Hepatocyte (in vitro differentiated cells): ENCODE data around the gene KLC4. TPM values are rescaled to one million over a fixed set of nuclear protein-coding genes. Genes with fewer than 3 reads are reported as not detected.
A peak's percentile ranks its signal among the peaks of the same experiment; 100 is the strongest.

Experiments used
- DNase-seq: peaks from one replicate; pipeline ENCODE4 v3.0.0-alpha.2; 2016; ENCODE audit warnings: low spot score
- H2AFZ ChIP-seq: fragments of 200-600 bp; sonication (generic); 2 replicates; pipeline ENCODE4 v1.6.0; 2016; ENCODE audit warnings: antibody characterized with exemption, mild to moderate bottlenecking
- H3K27ac ChIP-seq: fragments of 200-600 bp; sonication (generic); 2 replicates; pipeline ENCODE4 v1.5.1; 2016; ENCODE audit warnings: mild to moderate bottlenecking
- H3K27me3 ChIP-seq: fragments of 200-600 bp; sonication (generic); 2 replicates; pipeline ENCODE4 v1.6.1; 2016
- H3K36me3 ChIP-seq: fragments of 200-600 bp; sonication (generic); replicated peaks from 2 replicates; pipeline ENCODE4 v1.5.1; 2016; ENCODE audit warnings: low read depth; ENCODE audit not compliant: insufficient read depth
- H3K4me1 ChIP-seq: fragments of 200-600 bp; sonication (generic); 2 replicates; pipeline ENCODE4 v1.5.1; 2016; ENCODE audit warnings: mild to moderate bottlenecking, moderate library complexity; ENCODE audit not compliant: insufficient read depth
- H3K4me2 ChIP-seq: fragments of 200-600 bp; sonication (generic); 2 replicates; pipeline ENCODE4 v1.6.0; 2016
- H3K4me3 ChIP-seq: fragments of 200-600 bp; sonication (generic); 2 replicates; pipeline ENCODE4 v1.5.1; 2016; ENCODE audit warnings: mild to moderate bottlenecking
- H3K79me2 ChIP-seq: fragments of 200-600 bp; sonication (generic); 2 replicates; pipeline ENCODE4 v1.6.0; 2017; ENCODE audit warnings: mild to moderate bottlenecking
- H3K9me2 ChIP-seq: fragments of 200-600 bp; sonication (generic); replicated peaks from 2 replicates; pipeline ENCODE4 v1.6.0; 2017; ENCODE audit warnings: mild to moderate bottlenecking; ENCODE audit not compliant: insufficient read depth
- H3K9me3 ChIP-seq: fragments of 200-600 bp; sonication (generic); 2 replicates; pipeline ENCODE4 v1.5.1; 2016; ENCODE audit warnings: low read depth, mild to moderate bottlenecking
- H4K20me1 ChIP-seq: fragments of 200-600 bp; sonication (generic); 2 replicates; pipeline ENCODE4 v1.6.0; 2016; ENCODE audit warnings: mild to moderate bottlenecking; ENCODE audit not compliant: insufficient read depth, poor library complexity, severe bottlenecking
- EZH2 ChIP-seq: fragments of 200-600 bp; sonication (generic); IDR thresholded peaks from 2 replicates; pipeline ENCODE4 v1.6.1; 2016; ENCODE audit warnings: antibody characterized with exemption, mild to moderate bottlenecking, borderline replicate concordance
- EZH2phosphoT487 ChIP-seq: fragments of 200-600 bp; sonication (generic); IDR thresholded peaks from one replicate; pipeline ENCODE4 v1.6.1; 2018; ENCODE audit warnings: antibody characterized with exemption, mild to moderate bottlenecking, low read depth, moderate library complexity; ENCODE audit not compliant: unreplicated experiment, severe bottlenecking
- WGBS: methylation state at CpG from one replicate; pipeline ENCODE4 v1.1.6; 2016; ENCODE audit warnings: low lambda C conversion rate; ENCODE audit errors: missing lambda C conversion rate; 5-methylcytosine and 5-hydroxymethylcytosine counted together
- polyA plus RNA-seq: library from polyadenylated mRNA; unstranded; fragments of >200 nt; fragmentation: Nextera tagmentation; extraction: Ambion mirVana; gene quantifications from 2 replicates; pipeline ENCODE4 v1.2.1, GENCODE V29; 2016
- total RNA-seq: library from RNA; depleted of rRNA; stranded (reverse); fragments of >200 nt; gene quantifications from 2 replicates; pipeline ENCODE4 v1.2.3, GENCODE V29; 2014
- TF ChIP-seq, protein P1 (sequence below): fragments of 200-600 bp; sonication (generic); IDR thresholded peaks from 2 replicates; pipeline ENCODE4 v1.5.1; 2016; ENCODE audit warnings: antibody characterized with exemption, mild to moderate bottlenecking; ENCODE audit not compliant: poor library complexity

The KLC4 gene
- total and polyA plus RNA-seq, 2 experiments from 2014 or later, result 67.5 to 73.4 TPM

- Histone ChIP-seq H3K27ac (peak overlapping the region; percentile 45), H2AFZ (no peak overlapping the region), H3K27me3 (no peaks in the 10 kb centered on the region), H4K20me1 (no peaks in the 10 kb centered on the region), H3K9me3 (no peaks in the 10 kb centered on the region), H3K36me3 (no peaks in the 10 kb centered on the region), H3K9me2 (no peaks in the 10 kb centered on the region), H3K4me3 (no peak overlapping the region), H3K4me2 (peak overlapping the region; percentile 59), H3K79me2 (peaks cover 98% of the 10 kb centered on the region), H3K4me1 (peaks cover 40% of the 10 kb centered on the region)
- no peak for TF ChIP-seq EZH2
- TF ChIP-seq, protein P1, sequence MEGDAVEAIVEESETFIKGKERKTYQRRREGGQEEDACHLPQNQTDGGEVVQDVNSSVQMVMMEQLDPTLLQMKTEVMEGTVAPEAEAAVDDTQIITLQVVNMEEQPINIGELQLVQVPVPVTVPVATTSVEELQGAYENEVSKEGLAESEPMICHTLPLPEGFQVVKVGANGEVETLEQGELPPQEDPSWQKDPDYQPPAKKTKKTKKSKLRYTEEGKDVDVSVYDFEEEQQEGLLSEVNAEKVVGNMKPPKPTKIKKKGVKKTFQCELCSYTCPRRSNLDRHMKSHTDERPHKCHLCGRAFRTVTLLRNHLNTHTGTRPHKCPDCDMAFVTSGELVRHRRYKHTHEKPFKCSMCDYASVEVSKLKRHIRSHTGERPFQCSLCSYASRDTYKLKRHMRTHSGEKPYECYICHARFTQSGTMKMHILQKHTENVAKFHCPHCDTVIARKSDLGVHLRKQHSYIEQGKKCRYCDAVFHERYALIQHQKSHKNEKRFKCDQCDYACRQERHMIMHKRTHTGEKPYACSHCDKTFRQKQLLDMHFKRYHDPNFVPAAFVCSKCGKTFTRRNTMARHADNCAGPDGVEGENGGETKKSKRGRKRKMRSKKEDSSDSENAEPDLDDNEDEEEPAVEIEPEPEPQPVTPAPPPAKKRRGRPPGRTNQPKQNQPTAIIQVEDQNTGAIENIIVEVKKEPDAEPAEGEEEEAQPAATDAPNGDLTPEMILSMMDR, result no peak
- no peak for TF ChIP-seq EZH2phosphoT487
- no peak for DNase-seq
- WGBS, result 41% methylated on average over 7 of the region's 7 CpGs
These were observed 36.5 kb downstream of the KLC4 start for GRCh38 chr6:43095939-43096338.

- no peak for TF ChIP-seq EZH2phosphoT487
- no peak for TF ChIP-seq EZH2
- Histone ChIP-seq H2AFZ (no peak overlapping the region), H3K27me3 (no peaks in the 10 kb centered on the region), H3K4me2 (peak overlapping the region; percentile 59), H3K27ac (peak overlapping the region; percentile 45), H3K4me1 (peaks cover 34% of the 10 kb centered on the region), H3K36me3 (no peaks in the 10 kb centered on the region), H3K79me2 (peaks cover 98% of the 10 kb centered on the region), H3K4me3 (no peak overlapping the region), H4K20me1 (no peaks in the 10 kb centered on the region), H3K9me3 (no peaks in the 10 kb centered on the region), H3K9me2 (no peaks in the 10 kb centered on the region)
- DNase-seq, result peak; percentile 54
- WGBS, result 45% methylated on average over 8 of the region's 8 CpGs
These were observed 37.1 kb downstream of the KLC4 start for GRCh38 chr6:43096451-43097097.

DNA sequence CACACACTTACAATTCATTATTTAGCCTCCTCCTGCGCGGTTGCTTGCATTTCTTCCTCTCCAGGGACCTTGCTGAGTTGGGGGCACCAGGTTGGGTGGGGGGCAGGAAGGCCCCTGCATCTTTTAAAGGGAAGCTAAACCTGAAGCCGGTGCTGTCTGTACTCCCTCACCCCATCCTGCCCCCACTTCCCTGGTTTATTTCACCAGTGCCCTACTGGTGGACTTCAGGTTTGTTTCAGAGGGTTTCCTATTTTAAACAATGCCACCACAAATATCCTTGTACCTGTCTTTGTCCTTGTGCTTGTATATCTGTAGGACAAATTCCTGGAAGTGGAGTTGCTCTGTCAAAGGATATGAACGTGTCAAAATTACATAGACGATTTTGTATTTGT lies 37.7 kb downstream of the KLC4 start:
- no peaks in the 10 kb centered on the region for H3K9me3 ChIP-seq
- no peak overlapping the region for H2AFZ ChIP-seq
- no peaks in the 10 kb centered on the region for H3K36me3 ChIP-seq
- H3K79me2 ChIP-seq, result peaks cover 98% of the 10 kb centered on the region
- H3K27me3 ChIP-seq, result no peaks in the 10 kb centered on the region
- 58% methylated on average over 5 of the region's 5 CpGs for WGBS
- H4K20me1 ChIP-seq, result no peaks in the 10 kb centered on the region
- peak overlapping the region; percentile 32 for H3K27ac ChIP-seq
- peak overlapping the region; percentile 59 for H3K4me2 ChIP-seq
- no peak for DNase-seq
- H3K9me2 ChIP-seq, result no peaks in the 10 kb centered on the region
- TF ChIP-seq EZH2phosphoT487 (no peak), EZH2 (no peak)
- H3K4me3 ChIP-seq, result no peak overlapping the region
- H3K4me1 ChIP-seq, result peaks cover 34% of the 10 kb centered on the region

DNA sequence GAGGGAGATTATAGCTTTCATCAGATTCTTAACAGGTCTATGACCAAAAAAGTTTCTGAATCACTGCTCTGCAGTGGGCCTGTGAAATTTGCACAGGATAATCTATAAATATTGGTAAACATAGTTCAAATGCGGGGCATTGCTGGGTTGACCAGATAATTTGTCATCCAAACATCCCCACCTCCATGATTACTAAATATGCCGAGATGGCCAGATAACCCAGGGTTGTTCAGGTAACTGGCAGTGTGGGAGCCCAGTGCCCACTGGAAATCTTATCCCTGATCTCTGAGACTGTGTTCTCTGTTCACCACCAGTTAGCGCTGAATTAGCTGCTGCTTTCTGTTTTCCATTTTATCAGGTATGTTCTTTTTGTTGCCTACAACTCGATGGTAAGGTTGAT lies 38.1 kb downstream of the KLC4 start:
- WGBS, result 68% methylated on average over 4 of the region's 4 CpGs
- Histone ChIP-seq H3K27me3 (no peaks in the 10 kb centered on the region), H3K36me3 (no peaks in the 10 kb centered on the region), H3K27ac (peak overlapping the region; percentile 15), H3K4me1 (peaks cover 34% of the 10 kb centered on the region), H3K4me3 (no peak overlapping the region), H3K4me2 (no peak overlapping the region), H3K79me2 (peaks cover 98% of the 10 kb centered on the region), H3K9me3 (no peaks in the 10 kb centered on the region), H2AFZ (no peak overlapping the region), H4K20me1 (no peaks in the 10 kb centered on the region), H3K9me2 (no peaks in the 10 kb centered on the region)
- TF ChIP-seq EZH2phosphoT487, result no peak
- no peak for DNase-seq

- Histone ChIP-seq H3K4me1 (peaks cover 11% of the 10 kb centered on the region), H3K79me2 (peaks cover 97% of the 10 kb centered on the region), H3K27ac (no peak overlapping the region), H3K4me3 (no peak overlapping the region), H2AFZ (no peak overlapping the region), H3K36me3 (no peaks in the 10 kb centered on the region), H3K27me3 (no peaks in the 10 kb centered on the region), H4K20me1 (no peaks in the 10 kb centered on the region), H3K9me3 (no peaks in the 10 kb centered on the region), H3K4me2 (no peak overlapping the region), H3K9me2 (no peaks in the 10 kb centered on the region)
- DNase-seq, result no peak
- TF ChIP-seq EZH2phosphoT487 (no peak), EZH2 (no peak)
- TF ChIP-seq, protein P1, result no peak
- WGBS, result 88% methylated on average over 4 of the region's 4 CpGs
These were observed 42.1 kb downstream of the KLC4 start for GRCh38 chr6:43101497-43101896.
